SK-N-SH treated with all-trans-retinoic acid at 6 μM for 48 hours (cell line): ENCODE measurements around the gene CASP10.

Experiments used
- ATAC-seq: fragments of 200-7000 bp; cut with Tn5 transposase; 3 replicates; pipeline ENCODE4 v1.9.1; 2020; ENCODE audit warnings: mild to moderate bottlenecking, moderate library complexity
- ARNTL ChIP-seq: fragments of 450-650 bp; formaldehyde crosslinking; IDR thresholded peaks from 2 replicates; pipeline ENCODE4 v1.5.0; 2020; ENCODE audit warnings: low read depth, mild to moderate bottlenecking, moderate library complexity, borderline replicate concordance
- BACH2 ChIP-seq: fragments of 250-450 bp; sonication (Bioruptor Pico); IDR thresholded peaks from 2 replicates; pipeline ENCODE4 v1.9.0; 2021; ENCODE audit warnings: mild to moderate bottlenecking, borderline replicate concordance
- CREB5 ChIP-seq: fragments of 250-450 bp; sonication (Bioruptor Pico); IDR thresholded peaks from 2 replicates; pipeline ENCODE4 v1.5.1; 2020; ENCODE audit warnings: low read depth, mild to moderate bottlenecking, moderate library complexity
- CSDC2 ChIP-seq: fragments of 250-450 bp; sonication (Bioruptor Pico); IDR thresholded peaks from 2 replicates; pipeline ENCODE4 v1.5.0; 2020; ENCODE audit warnings: mild to moderate bottlenecking, moderate library complexity
- GLIS3 ChIP-seq: fragments of 250-450 bp; sonication (Bioruptor Pico); IDR thresholded peaks from 2 replicates; pipeline ENCODE4 v1.5.0; 2020; ENCODE audit warnings: mild to moderate bottlenecking, moderate library complexity
- ISL1 ChIP-seq: fragments of 250-450 bp; sonication (Bioruptor Pico); IDR thresholded peaks from 2 replicates; pipeline ENCODE4 v2.1.2; 2022; ENCODE audit warnings: mild to moderate bottlenecking, moderate library complexity
- OSR1 ChIP-seq: fragments of 250-450 bp; sonication (Bioruptor Pico); IDR thresholded peaks from 2 replicates; pipeline ENCODE4 v1.8.0; 2022; ENCODE audit warnings: moderate library complexity, mild to moderate bottlenecking, inconsistent platforms
- PATZ1 ChIP-seq: fragments of 250-450 bp; sonication (Bioruptor Pico); IDR thresholded peaks from 2 replicates; pipeline ENCODE4 v1.8.0; 2020; ENCODE audit warnings: mild to moderate bottlenecking, moderate library complexity, borderline replicate concordance
- POU6F1 ChIP-seq: fragments of 250-450 bp; sonication (Bioruptor Pico); IDR thresholded peaks from 2 replicates; pipeline ENCODE4 v1.8.0; 2021; ENCODE audit warnings: low read depth, mild to moderate bottlenecking, moderate library complexity, borderline replicate concordance
- PPARA ChIP-seq: fragments of 250-450 bp; sonication (Bioruptor Pico); IDR thresholded peaks from 2 replicates; pipeline ENCODE4 v1.5.0; 2020; ENCODE audit warnings: mild to moderate bottlenecking, borderline replicate concordance
- RARB ChIP-seq: fragments of 250-450 bp; sonication (Bioruptor Pico); IDR thresholded peaks from 2 replicates; pipeline ENCODE4 v1.8.0; 2021; ENCODE audit warnings: mild to moderate bottlenecking, moderate library complexity
- SNAI2 ChIP-seq: fragments of 250-450 bp; sonication (Bioruptor Pico); IDR thresholded peaks from 2 replicates; pipeline ENCODE4 v1.5.0; 2020; ENCODE audit warnings: mild to moderate bottlenecking, moderate library complexity
- TCF4 ChIP-seq: fragments of 250-450 bp; sonication (Bioruptor Pico); IDR thresholded peaks from 2 replicates; pipeline ENCODE4 v1.8.0; 2021; ENCODE audit warnings: mild to moderate bottlenecking, moderate library complexity, borderline replicate concordance
- TOX ChIP-seq: fragments of 250-450 bp; sonication (Bioruptor Pico); IDR thresholded peaks from 2 replicates; pipeline ENCODE4 v1.8.0; 2021; ENCODE audit warnings: mild to moderate bottlenecking, moderate library complexity, borderline replicate concordance
- TSHZ2 ChIP-seq: fragments of 250-450 bp; sonication (Bioruptor Pico); IDR thresholded peaks from 2 replicates; pipeline ENCODE4 v1.5.0; 2020; ENCODE audit warnings: mild to moderate bottlenecking, moderate library complexity
- ZC3H10 ChIP-seq: fragments of 250-450 bp; sonication (Bioruptor Pico); IDR thresholded peaks from 2 replicates; pipeline ENCODE4 v1.5.1; 2021; ENCODE audit warnings: mild to moderate bottlenecking, moderate library complexity
- ZFP3 ChIP-seq: fragments of 250-450 bp; sonication (Bioruptor Pico); IDR thresholded peaks from 2 replicates; pipeline ENCODE4 v1.5.0; 2020; ENCODE audit warnings: mild to moderate bottlenecking, moderate library complexity
- ZFP30 ChIP-seq: fragments of 450-650 bp; formaldehyde crosslinking; IDR thresholded peaks from 2 replicates; pipeline ENCODE4 v1.5.0; 2022; ENCODE audit warnings: mild to moderate bottlenecking, moderate library complexity
- ZNF565 ChIP-seq: fragments of 450-650 bp; formaldehyde crosslinking; conservative IDR thresholded peaks from 2 replicates; pipeline ENCODE4 v1.5.0; 2020; ENCODE audit warnings: low read depth, mild to moderate bottlenecking, moderate library complexity
- ZNF70 ChIP-seq: fragments of 450-650 bp; formaldehyde crosslinking; IDR thresholded peaks from 2 replicates; pipeline ENCODE4 v1.5.0; 2020; ENCODE audit warnings: mild to moderate bottlenecking, moderate library complexity
- ZNF8 ChIP-seq: fragments of 450-650 bp; formaldehyde crosslinking; IDR thresholded peaks from 2 replicates; pipeline ENCODE4 v1.5.0; 2020; ENCODE audit warnings: mild to moderate bottlenecking, moderate library complexity

CASP10 gene

GRCh38 chr2:201228912-201229290 is 46.0 kb downstream of the CASP10 start:
- no peak for ATAC-seq
- TF ChIP-seq TCF4 (CRISPR knock-in tag) (no peak), ZNF70 (CRISPR knock-in tag) (no peak), ZNF8 (no peak), PATZ1 (CRISPR knock-in tag) (no peak), BACH2 (no peak), ARNTL (CRISPR knock-in tag) (no peak), SNAI2 (CRISPR knock-in tag) (no peak), PPARA (CRISPR knock-in tag) (no peak), CREB5 (no peak), ZC3H10 (CRISPR knock-in tag) (no peak), OSR1 (CRISPR knock-in tag) (no peak), TOX (CRISPR knock-in tag) (no peak), ZFP30 (no peak), GLIS3 (CRISPR knock-in tag) (no peak), ISL1 (CRISPR knock-in tag) (no peak), POU6F1 (CRISPR knock-in tag) (no peak)

GRCh38 chr2:201231781-201232466 is 49.0 kb downstream of the CASP10 start:
- ATAC-seq, result peak; percentile 74
- TF ChIP-seq CSDC2 (0 out of 2 replicates have a peak, but pooled peaks have one; percentile 40), ZFP3 (CRISPR knock-in tag) (peak; percentile 38; the same call in 1 of the 2 replicates), OSR1 (CRISPR knock-in tag) (no peak), RARB (CRISPR knock-in tag) (no peak), POU6F1 (CRISPR knock-in tag) (no peak), TOX (CRISPR knock-in tag) (no peak), GLIS3 (CRISPR knock-in tag) (0 out of 2 replicates have a peak, but pooled peaks have one; percentile 17), ZNF565 (CRISPR knock-in tag) (no peak), CREB5 (no peak), SNAI2 (CRISPR knock-in tag) (peak; percentile 72; the same call in 1 of the 2 replicates), TSHZ2 (CRISPR knock-in tag) (peak; percentile 60; the same call in 1 of the 2 replicates), ISL1 (CRISPR knock-in tag) (0 out of 2 replicates have a peak, but pooled peaks have one; percentile 24)
- TF ChIP-seq, all 23 proteins: peak for 6
